ENCODE measurements around the gene PRUNE2.

Gene PRUNE2

DNA sequence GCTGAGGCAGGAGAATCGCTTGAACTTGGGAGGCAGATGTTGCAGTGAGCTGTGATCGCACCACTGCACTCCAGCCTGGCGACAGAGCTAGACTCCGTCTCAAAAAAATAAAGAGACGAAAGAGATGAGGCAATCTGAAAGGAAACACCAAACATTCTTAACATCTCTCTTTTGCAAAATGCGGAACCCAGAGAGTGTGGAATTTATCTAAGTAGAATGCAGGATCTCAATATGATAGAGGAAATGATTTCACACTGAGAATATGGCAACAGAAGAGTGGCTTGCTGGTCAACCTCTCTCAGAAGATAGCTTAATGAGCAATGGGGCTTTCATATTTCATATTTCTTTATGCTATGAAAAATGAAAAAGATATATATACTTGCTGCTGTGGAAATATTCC lies 175.1 kb downstream of the PRUNE2 start:
- DNase-seq, result no peak

DNA sequence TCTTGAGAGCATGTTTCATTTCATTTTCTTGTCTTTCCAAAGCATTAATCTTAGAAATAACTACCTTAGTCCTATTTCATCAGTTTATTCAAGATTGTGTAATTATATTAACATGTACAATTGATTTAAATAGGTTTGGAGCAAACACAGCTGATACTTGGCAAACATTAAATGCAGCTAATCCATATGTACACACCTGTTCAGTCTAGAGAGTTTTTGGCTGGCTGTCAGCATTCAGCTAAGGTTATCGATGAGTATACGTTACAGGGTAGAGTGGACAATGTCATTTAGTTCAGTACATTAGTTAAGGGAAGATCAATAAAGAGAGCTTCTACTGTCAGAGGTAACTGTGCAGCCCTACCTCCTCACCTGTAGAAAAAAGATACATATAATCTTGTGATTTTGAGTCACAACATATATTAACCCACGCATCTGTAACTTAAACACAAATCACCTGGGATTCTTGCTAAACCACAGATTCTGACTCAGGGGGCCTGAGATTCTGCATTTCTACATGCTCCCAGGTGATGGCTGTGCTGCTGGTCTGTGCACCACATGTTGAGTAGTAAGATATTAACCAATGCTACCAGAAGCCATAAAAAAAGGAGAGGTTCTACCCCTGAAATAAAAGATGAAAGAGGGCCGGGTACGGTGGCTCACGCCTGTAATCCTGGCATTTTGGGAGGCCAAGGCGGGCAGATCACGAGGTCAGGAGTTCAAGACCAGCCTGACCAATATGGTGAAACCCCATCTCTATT lies 175.8 kb downstream of the PRUNE2 start:
- DNase-seq, result no peak

DNA sequence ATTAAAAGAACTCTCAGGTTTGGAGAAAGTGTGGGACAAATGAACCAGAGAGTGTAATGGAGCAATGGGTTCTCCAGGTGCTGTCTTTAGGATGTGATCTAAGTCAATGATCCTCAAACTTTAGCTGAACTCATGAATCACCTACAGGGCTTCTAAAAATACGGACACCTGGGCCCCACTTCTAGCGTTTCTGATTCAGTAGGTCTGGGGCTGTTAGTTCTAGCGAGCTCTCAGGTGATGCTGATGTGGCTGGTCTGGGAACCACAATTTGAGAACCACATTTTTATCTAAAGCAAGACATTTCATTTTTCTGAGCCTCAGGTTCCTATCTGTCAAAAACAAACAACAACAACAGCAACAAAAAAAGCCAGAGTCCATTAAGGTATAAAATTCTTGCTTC lies 176.8 kb downstream of the PRUNE2 start:
- no peak for DNase-seq

DNA sequence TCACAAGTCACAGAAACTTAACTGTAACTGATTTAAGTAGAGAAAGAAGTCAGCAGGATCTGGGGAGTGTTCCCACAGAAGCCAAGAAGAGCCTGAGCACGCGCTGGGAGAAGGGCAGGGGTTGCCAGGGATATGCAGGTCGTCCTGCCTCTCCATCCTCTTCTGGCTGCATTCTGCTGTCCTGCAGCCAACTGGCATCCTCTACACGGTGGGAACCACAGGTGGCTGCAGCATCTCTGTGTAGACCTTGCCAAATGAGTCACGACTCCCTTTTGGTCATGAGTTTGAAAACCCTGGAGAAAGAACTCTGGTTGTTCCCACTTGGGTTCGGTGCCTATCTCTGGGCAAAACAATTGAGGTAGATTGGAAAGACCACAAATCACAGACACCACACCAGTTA lies 180.0 kb downstream of the PRUNE2 start:
- DNase-seq, result no peak

DNA sequence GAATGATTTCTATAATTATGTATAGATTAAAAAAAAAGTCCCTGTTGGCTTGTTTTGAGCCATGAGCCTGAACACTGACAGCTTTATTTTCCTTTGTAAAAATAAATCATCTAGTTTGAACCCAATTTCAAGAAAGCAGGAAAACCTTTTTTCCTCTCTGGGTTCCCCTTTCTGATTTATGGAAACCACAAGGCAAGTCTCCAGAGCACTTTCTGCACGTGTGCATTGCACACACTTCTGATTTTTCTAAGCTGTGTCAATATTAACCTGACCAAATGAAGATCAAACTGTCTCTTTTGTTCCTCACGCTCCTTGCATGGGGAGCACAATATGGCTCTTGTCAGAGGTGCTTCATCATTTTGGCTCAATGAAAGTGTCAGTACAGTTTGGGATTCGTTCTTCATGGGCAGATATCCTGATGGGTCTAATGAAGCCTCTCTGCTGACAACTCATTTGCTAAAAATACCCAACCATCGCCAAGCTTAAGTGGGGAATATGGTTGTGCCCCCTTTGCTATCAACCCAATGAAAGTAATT lies 180.8 kb downstream of the PRUNE2 start:
- no peak for DNase-seq

DNA sequence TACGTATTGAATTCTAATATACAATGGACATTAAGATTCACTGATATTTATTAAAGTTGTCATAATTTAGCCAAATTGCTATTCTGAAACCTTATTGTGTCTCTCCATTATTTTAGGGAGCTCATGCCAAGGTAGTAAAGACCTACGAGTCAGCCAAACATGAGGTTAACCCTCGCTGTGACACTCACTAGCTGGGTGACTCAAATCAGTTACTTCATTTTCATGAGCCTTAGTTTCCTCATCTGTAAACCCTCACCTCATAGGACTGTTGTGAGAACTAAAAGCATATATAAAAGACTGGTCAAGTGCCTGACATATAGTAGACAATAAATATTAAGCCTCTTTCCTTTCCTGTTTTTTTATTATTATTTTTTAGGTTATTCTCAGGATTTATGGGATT lies 185.7 kb downstream of the PRUNE2 start:
- DNase-seq, result no peak

DNA sequence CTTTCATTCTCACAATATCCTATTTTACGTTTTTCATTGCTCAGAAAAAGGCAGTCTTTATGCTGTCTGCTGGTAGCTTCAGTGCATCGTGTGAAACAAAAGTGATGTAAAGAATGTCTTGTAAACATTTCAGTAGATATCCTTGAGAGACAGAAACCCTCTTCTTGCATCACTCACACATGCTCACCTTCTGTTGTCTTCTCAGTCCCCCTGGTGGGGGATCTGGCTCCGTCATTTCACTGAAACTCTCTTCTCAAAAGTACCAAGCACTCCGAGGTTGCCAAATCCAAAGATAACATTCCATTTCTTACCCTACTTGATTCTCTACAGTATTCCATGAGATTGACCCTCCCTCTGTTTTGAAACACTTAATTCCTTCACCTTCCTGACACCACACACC lies 187.7 kb downstream of the PRUNE2 start:
- DNase-seq, result no peak

DNA sequence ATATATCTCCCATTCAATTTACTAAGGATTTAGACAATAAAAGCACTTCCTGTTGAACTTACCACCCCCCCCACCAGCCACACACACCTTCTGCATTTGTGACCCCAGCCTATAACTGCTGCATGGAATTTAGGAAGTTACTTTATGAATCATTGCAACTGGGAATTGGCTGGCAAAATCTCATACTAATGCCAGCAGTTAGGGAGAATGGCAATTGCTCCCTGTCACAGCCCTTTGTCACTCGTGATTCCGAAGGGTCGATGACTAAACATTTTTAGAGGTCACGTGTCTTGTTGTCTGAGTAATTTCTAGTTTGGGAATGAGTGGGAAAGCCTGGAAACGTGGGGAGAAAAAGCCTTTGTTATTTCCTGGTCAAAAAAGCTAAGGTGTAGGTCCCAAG lies 188.3 kb downstream of the PRUNE2 start:
- DNase-seq, result no peak

DNA sequence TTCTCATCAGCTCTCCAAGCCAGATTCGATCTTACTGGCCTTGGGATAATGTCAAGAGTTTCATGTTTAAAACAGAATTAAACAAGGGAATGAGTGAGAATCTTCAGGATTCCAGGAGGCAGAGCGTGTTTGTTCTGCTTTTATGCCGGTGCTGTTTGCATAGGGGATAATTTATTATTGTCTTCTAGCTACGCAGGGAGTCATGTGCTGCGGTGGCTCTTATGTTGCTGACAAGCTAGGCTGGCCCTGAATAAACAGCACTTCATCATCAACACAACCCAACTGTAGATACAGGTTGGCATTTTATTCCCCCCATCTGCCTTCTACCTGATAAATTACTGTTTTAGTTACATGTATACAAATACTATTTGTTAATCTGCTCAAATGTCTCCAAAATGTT lies 188.7 kb downstream of the PRUNE2 start:
- no peak for DNase-seq

DNA sequence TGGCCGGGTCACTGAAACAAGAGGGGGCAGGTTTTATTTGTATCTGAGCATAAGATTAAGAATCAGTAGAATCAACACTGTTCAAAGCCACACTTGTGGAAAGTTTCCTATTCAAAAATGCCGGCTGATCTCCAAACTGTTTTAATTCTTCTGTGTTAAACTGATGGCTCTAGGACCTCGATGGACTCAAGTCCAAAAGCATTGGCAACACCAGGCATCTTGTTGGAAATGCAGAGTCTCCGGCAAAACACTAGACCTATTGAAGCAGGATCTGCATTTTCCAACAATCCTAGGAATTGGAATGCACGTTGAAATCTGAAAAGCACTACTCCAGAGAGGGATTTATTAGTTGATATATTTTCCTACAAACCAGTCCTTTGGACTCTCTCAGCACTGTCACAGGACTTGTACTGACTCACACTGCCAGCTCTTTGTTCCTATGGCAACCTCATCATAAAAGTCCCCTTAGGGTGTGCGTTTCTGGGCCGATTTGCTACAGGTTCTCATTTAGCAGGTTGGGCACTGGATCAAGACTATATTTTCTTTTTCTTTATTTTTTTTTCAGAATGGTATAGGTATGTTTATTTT lies 189.7 kb downstream of the PRUNE2 start:
- no peak for DNase-seq

DNA sequence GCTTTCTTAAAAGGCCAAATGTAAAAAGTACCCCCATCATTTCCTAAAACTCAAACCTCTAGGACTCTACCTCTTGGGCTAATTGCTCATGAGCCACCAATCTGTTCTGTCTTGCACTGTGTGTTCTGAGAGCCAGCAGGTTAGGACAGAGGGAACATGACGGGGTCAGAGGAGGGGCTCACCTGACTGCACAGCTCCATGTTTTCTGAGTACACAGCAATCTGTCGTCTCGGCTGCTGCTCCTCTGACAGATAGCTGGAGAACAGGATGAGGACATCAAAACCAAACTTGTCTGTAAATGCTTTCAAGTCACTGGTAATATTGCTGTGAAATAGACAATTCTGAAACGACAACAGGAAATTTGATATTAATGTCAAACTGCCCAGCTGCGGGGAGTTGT lies 192.5 kb downstream of the PRUNE2 start:
- no peak for DNase-seq

DNA sequence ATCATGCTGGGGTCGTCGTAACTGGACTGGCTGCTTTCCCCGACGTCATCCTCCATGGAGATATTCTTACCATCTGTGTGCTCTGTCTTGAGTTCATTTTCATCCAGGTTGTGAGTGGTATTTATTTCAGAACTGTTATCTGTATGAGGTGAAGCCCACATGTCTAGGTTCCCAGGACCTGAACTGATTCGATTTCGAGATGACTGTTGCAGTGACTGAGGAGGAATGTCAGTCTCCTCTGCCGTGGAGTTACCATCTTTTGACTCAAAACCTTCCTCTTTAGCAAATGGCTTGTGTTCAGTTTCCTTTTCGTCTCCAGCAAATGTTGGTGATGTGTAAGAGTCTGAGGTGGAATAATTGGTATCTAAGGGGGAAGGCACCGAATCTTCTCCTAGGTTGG lies 196.9 kb downstream of the PRUNE2 start:
- no peak for DNase-seq

DNA sequence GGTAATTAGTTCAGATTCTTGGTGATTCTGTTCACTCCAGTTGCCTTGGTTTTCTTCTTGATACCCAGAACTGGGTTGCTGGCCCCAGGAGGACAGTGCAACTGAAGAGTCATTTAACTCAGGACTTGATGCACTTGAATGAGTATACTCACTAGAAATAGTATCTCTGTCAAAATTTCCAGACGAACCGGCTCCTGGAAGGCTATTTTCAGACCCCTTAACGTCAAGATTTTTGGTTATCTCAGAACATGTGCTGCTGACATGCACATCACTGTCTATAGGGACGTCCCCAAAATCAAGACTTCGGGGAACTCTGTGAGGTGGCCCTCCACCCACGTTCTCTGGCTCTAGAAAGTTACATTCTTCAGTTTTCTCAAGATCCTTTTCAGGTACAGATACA lies 198.4 kb downstream of the PRUNE2 start:
- no peak for DNase-seq

DNA sequence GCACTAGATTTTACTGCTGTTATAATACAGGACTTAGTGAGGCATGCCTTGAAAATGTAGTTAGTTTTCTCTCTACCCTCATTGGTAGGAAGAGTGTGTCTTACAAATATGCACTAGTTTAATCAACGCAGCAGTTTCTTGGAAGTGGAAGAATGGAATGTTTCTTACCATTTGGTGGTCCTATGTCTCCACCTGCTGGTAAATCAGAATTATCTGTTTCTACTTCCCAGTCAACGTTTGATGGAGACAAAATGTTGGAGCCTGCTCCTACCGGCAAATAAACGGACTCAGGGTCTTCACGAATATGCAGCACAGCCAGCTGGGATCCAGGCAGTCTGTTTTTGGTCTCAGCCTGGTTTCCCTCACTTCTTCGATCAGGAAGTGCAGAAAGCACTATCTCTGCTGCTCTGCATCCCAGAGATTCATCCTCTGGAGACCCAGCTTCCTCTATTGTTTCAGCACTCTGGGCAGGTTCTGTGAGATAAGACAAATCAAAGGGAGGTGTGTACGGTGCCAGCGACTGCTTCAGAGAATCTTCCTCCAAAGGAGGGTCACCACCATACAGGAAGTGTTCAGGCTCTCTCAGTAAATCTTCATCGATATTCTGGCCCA lies 201.2 kb downstream of the PRUNE2 start:
- peak; percentile 8 for DNase-seq

DNA sequence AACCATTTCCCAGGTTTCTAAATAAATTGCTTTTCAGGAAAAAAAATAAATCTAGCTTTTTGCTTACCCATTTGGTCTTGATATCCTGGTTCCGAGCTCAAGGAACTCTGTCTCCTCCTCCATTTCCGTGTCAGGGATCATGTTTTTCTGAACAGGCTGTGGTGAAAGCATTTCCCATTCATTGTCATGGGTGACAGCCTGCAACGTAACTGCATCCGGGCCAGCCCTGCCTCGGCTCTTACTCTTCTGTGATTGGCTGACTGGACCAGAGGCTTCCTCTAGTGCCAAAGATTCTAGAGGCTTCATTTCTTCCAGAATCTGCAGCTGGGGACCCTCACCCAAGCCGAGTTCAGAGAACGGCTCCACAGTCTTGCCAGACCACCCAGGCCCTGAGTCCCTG lies 202.6 kb downstream of the PRUNE2 start:
- no peak for DNase-seq

DNA sequence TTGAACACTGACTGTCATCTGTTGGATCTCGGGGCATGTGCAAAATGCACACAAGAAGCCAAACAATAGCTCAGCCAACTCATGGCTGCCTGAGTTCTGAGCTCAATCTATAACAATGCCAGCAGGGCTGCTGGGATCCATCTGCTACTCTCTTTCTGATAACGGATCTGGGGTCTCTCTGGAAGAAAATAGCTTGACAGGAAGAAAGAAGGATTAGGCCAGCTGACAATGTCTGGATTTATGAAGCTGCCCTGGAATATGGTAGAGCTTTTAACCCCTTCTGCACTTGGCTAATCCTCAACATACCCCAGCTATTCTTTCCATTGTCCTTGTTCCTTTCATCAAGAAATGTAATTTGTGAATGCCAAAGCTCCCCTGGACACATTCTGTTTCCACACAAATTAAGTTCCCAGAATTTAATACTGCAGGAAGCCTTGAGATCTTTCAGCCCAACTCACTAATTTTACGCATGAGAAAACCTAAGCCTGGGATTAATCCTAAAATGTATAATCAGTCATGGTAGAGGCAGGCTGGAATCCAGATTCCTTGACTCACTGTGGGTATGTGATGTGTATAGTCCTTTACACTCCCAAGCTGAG lies 204.4 kb downstream of the PRUNE2 start:
- DNase-seq, result no peak

DNA sequence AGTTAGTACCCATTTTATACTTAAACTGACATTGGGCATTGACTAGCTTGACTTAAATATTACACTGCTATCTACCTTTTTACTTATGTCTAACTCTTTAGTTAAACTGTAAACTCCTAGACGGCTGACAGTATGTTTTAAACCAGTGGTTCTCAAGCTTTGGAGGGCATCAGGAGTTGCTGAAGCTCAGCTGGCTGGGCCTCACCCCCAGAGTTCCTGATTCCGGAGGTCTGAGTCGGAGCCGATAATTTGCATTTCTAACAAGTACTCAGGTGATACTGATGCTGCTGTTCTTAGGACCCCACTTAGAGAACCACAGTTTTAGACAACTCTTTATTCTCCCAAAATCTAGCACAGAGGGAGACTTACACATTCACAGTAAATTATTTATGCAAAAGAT lies 205.0 kb downstream of the PRUNE2 start:
- DNase-seq, result no peak

DNA sequence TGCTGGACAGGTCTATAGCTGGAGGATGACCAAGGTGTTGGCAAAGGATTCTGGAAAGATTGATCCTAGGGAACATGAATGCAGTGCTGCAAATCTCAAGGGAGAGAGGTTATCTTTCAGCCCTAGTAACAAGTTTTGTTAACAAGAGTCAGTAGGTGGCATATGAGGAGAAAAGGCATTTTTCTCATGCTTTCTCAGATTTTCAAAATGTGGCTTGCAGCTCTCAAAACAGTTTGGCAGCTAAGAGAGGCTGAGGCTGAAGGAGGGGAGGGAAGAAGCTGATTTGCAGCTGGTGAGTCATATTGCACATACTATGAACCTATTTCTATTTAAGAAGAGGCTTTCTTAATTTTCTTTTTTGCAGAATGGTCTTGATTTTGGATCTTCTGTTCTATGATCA lies 205.9 kb downstream of the PRUNE2 start:
- no peak for DNase-seq

DNA sequence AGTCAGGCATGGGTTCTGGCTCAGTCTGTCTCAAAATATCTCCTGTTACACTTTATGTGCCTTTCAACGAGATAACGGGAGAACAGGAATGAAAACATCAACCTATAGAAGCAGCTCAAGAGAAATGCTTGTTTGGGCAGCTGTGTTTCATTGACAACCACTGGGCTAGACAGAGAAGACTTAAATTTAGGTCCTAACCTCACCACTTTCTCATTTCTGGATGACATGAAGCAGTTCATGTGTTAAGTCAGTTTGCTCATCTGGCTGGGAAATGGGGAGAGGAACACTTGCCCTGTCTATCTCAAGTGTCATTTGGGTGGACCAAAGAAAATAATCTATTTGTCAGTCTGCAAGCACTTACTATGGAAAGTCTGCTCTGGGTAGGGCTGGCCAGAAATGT lies 208.4 kb downstream of the PRUNE2 start:
- DNase-seq, result no peak

DNA sequence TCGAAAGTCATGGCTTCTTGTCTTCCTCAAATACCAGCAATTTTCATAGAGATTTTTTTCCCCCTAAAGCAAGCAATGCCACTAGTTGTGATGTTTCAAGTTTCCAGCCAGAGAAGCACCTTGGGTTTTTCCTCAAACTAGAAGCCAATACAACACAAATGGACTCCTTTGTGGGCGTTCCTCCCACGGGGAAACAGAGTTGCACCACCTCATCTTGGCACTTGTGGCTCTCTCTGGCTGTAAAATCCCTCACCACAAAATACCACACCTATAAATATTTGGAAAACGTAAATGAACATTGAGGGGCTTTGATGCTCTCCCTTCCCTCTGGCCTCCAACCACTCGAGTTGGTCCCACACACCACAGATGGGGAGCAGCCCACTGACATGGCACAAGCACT lies 208.8 kb downstream of the PRUNE2 start:
- DNase-seq, result no peak

DNA sequence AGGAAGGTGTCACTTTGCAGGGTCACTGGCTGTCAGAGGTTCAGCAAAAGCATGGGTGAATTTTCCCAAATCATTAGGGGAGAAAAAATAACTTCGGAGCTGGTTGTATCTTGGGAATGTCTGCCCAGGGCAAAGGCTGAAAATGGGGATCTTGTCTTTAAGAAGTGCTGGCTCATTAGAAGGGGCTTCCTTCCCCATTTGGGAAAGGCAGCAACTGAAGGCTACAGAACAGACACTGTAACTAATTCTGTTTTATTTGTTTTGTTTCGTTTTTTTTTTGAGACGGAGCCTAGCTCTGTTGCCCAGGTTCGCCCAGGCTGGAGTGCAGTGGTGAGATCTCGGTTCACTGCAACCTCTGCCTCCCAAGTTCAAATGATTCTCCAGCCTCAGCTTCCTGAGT lies 212.0 kb downstream of the PRUNE2 start:
- DNase-seq, result no peak

DNA sequence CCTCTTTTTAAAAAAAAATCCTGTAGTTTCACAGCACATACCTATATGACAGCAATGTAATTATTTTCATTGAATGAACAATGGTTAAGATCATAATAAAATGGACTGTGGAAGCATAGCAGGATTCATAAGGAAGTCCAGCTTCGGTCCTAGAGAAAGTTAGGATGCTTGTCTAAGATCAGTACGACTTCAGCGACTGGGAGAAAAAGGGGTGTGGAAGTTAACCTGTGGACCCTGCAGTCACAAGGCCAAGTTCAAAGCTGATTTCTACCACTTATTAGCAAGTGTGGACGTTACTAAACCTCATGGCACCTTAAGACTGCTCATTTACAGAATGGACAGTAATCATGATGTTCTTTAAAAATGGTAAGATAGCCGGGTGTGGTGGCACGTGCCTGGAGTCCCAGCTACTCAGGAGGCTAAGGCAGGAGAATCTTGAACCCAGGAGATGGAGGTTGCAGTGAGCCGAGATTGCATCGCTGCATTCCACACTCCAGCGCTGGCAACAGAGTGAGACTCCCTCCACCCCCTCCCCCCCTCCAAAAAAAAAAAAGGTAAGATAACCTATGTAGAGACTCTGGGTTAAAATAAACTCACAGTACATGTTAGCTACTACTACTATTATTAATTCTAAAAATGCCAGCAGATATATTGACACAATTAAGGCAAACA lies 213.3 kb downstream of the PRUNE2 start:
- no peak for DNase-seq

Measured in CD4-positive, alpha-beta T cell treated with Interleukin-17A for 4 hours (primary cell).